Lower leg skin (tissue), 3 donors: Measurements from ENCODE around the gene AGXT.

Experiments
- CTCF ChIP-seq, 3 donors: fragments of 450-650 bp; IDR thresholded peaks; one replicate each; pipeline ENCODE4 v1.5.1; 2016; ENCODE audit warnings: antibody characterized with exemption in 3 of 3, mild to moderate bottlenecking in 3 of 3, moderate library complexity in 2 of 3
- POLR2A ChIP-seq, 2 donors: fragments of 450-650 bp; IDR thresholded peaks; one replicate each; pipeline ENCODE4 v1.6.1; 2016 to 2017; ENCODE audit warnings: antibody characterized with exemption in 2 of 2, mild to moderate bottlenecking in 1 of 2, moderate library complexity in 1 of 2

GRCh38 chr2:240911641-240912265 is 43.1 kb downstream of the AGXT start:
- TF ChIP-seq CTCF (IDR thresholded peaks at IDR 0.05), result no peak
- no peak for TF ChIP-seq POLR2A (IDR thresholded peaks at IDR 0.05)
